ENCODE measurements around the gene CXCR5. TPM values are rescaled to one million over a fixed set of nuclear protein-coding genes. Genes with fewer than 3 reads are reported as not detected.
A peak's percentile ranks its signal among the peaks of the same experiment; 100 is the strongest.

The CXCR5 gene
- total RNA-seq, 2 donors from 2014 or later = 0.05 to 0.19 TPM

DNA sequence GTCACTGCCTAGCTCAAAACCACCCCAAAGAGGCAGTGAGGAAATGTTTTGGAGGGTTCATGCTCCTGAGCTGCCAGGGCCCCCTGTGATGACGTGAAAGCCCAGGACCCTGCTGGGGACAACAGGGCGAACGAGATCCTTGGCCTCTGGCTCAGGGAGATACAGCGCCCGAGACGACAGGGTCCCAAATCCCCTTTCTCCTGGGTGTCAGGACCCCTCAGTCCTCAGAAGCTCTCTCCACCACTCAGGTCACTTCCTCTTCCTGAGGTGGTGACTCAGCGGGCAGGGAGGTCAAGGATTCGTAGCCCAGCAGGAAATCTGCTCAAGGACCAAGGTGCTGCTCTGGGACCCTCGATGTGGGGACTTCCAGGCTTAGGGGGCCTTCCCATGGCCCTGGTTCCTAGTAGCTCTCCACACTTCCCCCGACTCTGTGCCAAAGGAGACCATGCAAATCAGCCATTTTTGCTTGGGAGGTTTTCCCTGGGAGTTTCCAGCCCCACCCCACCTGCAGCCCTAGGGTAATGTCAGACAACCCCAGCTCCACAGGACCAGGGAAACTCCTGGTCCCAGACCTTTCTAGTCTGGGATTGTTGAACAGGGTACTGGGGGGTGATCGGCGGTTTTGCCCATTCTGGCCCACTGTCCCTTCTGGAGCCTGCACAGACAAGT is 29.2 kb downstream of the CXCR5 start:
- no peaks in the 10 kb centered on the region for H3K9me3 ChIP-seq
- peak overlapping the region; percentile 100 for H3K27ac ChIP-seq
- intact Hi-C loops (cut with DNase I) = no loop called here
- DNase-seq = peak; percentile 66
- H3K27me3 ChIP-seq = no peaks in the 10 kb centered on the region
- H3K36me3 ChIP-seq = no peaks in the 10 kb centered on the region
- H3K9ac ChIP-seq (ENCODE audit: low read depth in 2 of 2, low read length in 2 of 2) = peak overlapping the region; percentile 60 to 75
- H3K4me3 ChIP-seq = no peak overlapping the region
- peaks cover 68% of the 10 kb centered on the region for H3K4me1 ChIP-seq
- TF ChIP-seq CTCF (IDR thresholded peaks at IDR 0.05) = no peak

DNA sequence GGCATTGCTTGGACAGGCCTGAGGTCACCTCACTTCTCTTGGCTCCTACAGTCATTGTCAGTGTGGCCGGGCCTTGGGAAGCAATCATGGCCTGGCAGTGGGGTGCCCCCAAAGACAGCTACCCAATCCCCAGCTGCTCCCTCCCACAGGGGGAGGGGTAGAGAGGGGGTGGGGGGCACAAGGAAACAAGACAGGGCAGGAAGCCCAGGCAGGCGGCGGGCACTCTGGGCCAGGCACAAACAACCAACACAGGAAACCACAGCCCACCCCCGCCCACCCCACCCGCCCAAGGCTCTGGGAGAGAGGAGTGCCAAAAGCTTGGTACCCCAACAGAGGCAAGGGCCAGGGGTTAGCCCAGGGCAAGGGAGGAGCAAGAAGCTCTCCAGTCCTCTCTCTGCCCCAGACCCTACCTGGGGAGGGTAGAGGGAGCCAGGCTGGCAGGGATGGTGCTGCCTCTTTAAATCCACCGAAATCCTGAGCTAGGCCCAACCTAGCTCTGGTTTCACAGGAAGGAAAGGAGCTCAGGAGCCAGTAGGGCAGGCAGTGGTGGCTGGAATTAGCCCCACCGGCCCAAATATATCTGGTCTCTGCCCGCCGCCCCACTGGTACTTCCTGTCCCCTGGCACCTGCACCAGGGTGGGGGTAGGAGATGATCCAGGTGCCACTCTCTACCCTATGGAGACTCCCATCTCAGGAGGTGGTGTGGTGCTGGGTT is 29.9 kb downstream of the CXCR5 start:
- Histone ChIP-seq H3K9me3 (no peaks in the 10 kb centered on the region), H3K27me3 (no peaks in the 10 kb centered on the region), H3K4me3 (no peak overlapping the region), H3K27ac (peak overlapping the region; percentile 100), H3K36me3 (no peaks in the 10 kb centered on the region), H3K4me1 (peaks cover 71% of the 10 kb centered on the region), H3K9ac (ENCODE audit: low read depth in 2 of 2, low read length in 2 of 2) (peak overlapping the region in 1 of 2 donors; percentile 87)
- no peak for DNase-seq
- TF ChIP-seq CTCF (IDR thresholded peaks at IDR 0.05) = no peak
- intact Hi-C loops (cut with DNase I) = no loop called here

DNA sequence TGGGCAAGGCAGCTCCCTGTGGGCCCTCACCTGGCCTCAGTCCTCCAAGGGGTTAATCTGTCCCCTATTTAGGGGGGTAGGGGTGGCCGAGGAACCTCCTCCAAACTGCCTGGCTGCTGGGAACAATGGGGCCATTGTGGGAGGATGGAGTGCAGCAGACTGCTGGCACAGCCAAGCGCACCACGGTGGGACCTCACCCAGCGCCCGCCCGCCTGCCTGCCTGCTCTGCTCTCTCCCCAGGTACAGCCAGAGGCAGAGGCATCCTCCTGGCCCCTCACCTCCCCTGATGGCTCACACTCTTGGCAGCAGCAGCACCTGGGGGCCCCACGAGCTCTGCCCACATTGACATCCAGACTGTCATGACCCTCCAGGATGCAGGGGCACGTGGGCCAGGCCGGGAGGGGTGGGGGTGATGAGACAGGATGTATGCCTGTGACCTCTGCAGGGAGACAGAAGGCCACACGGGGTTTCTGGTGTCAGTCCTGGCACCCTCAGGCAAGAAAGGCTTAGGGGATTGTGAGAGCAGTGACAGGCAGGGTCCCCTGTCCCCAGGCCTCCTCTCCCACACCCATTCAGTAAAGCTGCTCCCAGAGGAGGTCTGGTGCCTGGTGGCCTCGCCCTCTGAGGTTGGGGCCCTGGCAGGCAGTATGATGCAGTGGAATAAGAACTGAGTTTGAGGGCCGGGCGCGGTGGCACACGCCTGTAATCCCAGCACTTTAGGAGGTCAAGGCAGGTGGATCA is 30.7 kb downstream of the CXCR5 start:
- intact Hi-C loops (cut with DNase I) = no loop called here
- peak overlapping the region in 1 of 2 donors; percentile 87 for H3K9ac ChIP-seq (ENCODE audit: low read depth in 2 of 2, low read length in 2 of 2)
- peaks cover 74% of the 10 kb centered on the region for H3K4me1 ChIP-seq
- DNase-seq = peak; percentile 72
- peak overlapping the region; percentile 100 for H3K27ac ChIP-seq
- TF ChIP-seq CTCF (IDR thresholded peaks at IDR 0.05) = no peak
- no peak overlapping the region for H3K4me3 ChIP-seq
- H3K36me3 ChIP-seq = no peaks in the 10 kb centered on the region
- H3K9me3 ChIP-seq = no peaks in the 10 kb centered on the region
- H3K27me3 ChIP-seq = no peaks in the 10 kb centered on the region

- intact Hi-C loops (cut with DNase I) = no loop called here
- no peaks in the 10 kb centered on the region for H3K36me3 ChIP-seq
- no peaks in the 10 kb centered on the region for H3K9me3 ChIP-seq
- H3K27me3 ChIP-seq = no peaks in the 10 kb centered on the region
- no peak for TF ChIP-seq CTCF (IDR thresholded peaks at IDR 0.05)
- H3K27ac ChIP-seq = peak overlapping the region; percentile 100
- DNase-seq = no peak
- H3K4me3 ChIP-seq = no peak overlapping the region
- peak overlapping the region in 1 of 2 donors; percentile 44 for H3K9ac ChIP-seq (ENCODE audit: low read depth in 2 of 2, low read length in 2 of 2)
- peaks cover 80% of the 10 kb centered on the region for H3K4me1 ChIP-seq
Observed at GRCh38 chr11:118914987-118915386, 31.3 kb downstream of the CXCR5 start.

DNA sequence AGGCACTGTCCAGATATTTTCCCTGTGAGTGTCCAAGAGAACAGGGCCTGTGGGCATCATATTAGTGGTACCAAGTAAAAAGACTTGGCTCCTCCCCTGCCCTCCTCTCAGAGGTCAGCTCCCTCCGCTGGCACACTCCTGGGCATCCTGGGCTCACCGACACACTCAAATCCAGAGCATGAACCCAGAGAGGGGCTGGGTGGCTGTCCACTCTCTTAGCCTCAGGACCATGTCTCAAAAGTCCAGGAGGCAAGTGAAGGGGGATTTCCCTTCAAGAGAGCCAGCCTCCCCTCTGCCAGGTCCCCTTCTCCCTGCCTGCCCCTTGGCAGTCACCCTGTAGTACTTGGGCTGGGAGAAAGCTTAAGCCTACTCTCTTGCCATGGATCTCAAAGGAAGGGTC is 31.7 kb downstream of the CXCR5 start:
- no peaks in the 10 kb centered on the region for H3K36me3 ChIP-seq
- TF ChIP-seq CTCF (IDR thresholded peaks at IDR 0.05) = no peak
- H3K27ac ChIP-seq = peak overlapping the region; percentile 100
- H3K9me3 ChIP-seq = no peaks in the 10 kb centered on the region
- intact Hi-C loops (cut with DNase I) = no loop called here
- DNase-seq = no peak
- peak overlapping the region in 1 of 2 donors; percentile 44 for H3K9ac ChIP-seq (ENCODE audit: low read depth in 2 of 2, low read length in 2 of 2)
- H3K4me3 ChIP-seq = no peak overlapping the region
- no peaks in the 10 kb centered on the region for H3K27me3 ChIP-seq
- peaks cover 80% of the 10 kb centered on the region for H3K4me1 ChIP-seq

All from colonic mucosa (tissue), 4 donors.